Myocyte (in vitro differentiated cells): ENCODE results near the gene RAET1G. TPM values are rescaled to one million over a fixed set of nuclear protein-coding genes. Genes with fewer than 3 reads are reported as not detected.
"Not testable (repeated sequence)": the region's sequence is repeated elsewhere in the genome, so short reads cannot be mapped to it uniquely, and the experiment has no call there.

Experiments
- DNase-seq: peaks from one replicate; pipeline ENCODE4 v3.0.0-alpha.2; 2012; ENCODE audit warnings: low read depth
- total RNA-seq: library from RNA; depleted of rRNA; stranded (reverse); fragments of >200 nt; gene quantifications from 2 replicates; pipeline ENCODE4 v1.2.3, GENCODE V29; 2014

The RAET1G gene
- total RNA-seq, 1 donor from 2014 or later = not detected

- DNase-seq = no peak
Measured at GRCh38 chr6:149935246-149935645, 12.3 kb upstream of the RAET1G start.

GRCh38 chr6:149934249-149935156 is 11.6 kb upstream of the RAET1G start:
- DNase-seq = peak; percentile 80

- DNase-seq = no peak
Measured at GRCh38 chr6:149933461-149933860, 10.5 kb upstream of the RAET1G start.

GRCh38 chr6:149933036-149933435 is 10.1 kb upstream of the RAET1G start:
- DNase-seq = no peak

DNA sequence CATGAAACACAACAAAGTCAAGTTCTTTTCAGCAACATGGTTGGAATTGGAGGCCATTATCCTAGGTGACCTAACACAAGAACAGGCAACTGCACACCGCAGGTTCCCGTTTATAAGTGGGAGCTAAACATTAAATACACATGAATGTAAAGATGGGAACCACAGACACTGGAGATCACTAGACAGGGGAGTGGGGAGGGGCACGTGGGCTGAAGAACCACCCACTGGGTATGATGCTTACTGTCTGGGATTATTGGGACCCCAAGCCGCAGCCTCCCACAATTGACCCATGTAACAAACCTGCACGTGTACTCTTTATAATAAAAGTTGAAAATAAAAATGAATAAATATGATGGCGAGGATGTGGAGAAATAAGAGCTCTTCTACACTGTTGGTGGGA is 8.6 kb upstream of the RAET1G start:
- DNase-seq = no peak

DNA sequence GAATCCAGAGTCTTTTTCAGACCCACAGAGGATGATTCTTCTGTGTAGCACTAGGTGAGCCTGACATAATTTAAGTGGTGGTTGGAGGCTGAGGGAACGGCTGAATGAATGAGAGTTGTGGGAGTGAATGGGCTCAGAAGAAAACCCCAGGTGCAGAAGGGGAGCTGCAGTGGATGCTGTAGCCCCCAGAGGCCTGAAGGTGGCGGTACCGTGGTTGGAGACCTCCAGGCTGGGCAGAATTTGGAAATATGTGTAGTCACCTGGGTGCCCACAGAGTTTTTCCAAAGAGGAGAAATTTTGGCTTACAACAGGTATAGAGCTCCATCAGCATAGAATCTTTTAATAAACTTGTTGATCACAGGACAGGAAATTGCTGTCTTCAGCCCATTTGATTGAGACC is 6.5 kb upstream of the RAET1G start:
- no peak for DNase-seq

DNA sequence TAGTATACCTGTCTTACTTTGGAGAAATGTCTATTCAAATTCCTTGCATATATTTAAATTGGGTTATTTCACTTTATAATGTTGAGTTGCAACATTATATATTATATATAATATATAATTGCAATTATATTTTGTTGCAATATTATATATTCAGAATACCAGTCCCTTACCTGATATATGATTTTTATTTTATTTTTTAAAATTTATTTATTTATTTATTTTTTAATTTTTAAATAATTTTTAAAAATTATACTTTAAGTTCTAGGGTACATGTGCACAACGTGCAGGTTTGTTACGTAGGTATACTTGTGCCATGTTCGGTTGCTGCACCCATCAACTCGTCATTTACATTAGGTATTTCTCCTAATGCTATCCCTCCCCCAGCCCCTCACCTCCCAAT is 4.1 kb upstream of the RAET1G start:
- DNase-seq = not testable (repeated sequence)

DNA sequence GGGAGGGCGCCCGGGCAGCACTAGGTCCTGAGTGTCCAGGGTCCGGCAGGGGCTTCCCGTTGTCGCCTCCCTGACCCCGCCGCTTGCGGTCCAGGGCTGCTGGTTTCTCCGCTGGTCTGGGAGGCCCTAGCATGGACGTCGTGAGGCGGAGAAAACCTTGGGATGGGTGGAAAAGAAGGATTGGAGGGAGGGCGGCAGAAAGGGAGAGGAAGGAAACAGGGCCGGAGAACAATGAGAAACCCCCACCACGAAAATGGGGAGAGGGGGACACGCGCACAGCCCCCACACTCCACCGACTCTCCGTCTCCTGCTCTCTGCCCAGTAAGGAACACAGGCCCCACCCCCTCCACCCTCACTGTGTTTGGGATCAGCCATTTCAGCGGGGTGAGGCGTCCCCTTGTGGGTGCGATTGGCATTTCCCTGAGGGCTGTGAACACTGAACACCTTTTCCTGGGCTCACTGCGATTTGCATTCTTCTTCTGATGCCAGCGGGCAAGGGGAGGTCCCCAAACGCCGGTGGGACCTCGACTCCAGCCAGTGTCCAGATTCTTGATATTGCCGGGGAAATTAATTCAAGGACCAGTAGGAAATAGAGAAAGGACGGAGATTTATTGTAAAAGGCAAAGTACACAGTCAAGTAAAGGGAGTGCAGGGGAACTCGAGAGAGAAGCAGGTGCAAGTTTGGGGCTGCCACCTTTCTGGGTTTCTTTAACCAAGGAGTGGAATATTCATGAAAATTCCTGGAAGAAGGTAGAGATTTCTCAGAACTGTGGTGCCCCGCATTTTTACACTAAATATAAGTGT is 3.3 kb upstream of the RAET1G start:
- DNase-seq = peak; percentile 86

GRCh38 chr6:149925253-149925973 is 2.5 kb upstream of the RAET1G start:
- no peak for DNase-seq

- no peak for DNase-seq
Measured at GRCh38 chr6:149924933-149925252, 2.0 kb upstream of the RAET1G start.

GRCh38 chr6:149924206-149924932 is 1.4 kb upstream of the RAET1G start:
- DNase-seq = no peak

- no peak for DNase-seq
Measured at GRCh38 chr6:149923327-149923986, 536 bp upstream of the RAET1G start.

GRCh38 chr6:149922091-149922490 is 830 bp downstream of the RAET1G start:
- not testable (repeated sequence) for DNase-seq

GRCh38 chr6:149921361-149921760 is 1.6 kb downstream of the RAET1G start:
- no peak for DNase-seq

DNA sequence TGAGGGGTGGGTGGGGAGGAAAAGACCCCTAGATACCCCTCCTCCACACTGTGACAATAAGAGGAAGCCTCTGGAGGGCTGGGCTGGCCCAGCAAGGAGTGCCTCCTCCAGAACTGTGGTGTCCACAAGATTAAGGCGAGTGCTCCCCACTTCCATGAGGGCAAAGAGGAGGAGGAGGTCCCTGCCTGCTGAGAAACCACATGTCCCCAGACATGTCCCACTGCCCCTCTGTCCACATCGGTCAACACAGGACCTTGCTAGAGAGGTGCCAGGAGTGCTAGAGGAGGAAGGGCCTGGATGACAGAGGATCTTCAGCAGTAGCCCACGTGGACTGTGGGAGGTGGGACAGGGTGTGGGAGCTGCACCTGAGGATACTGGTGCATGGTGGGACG is 3.1 kb downstream of the RAET1G start:
- DNase-seq = no peak

- not testable (repeated sequence) for DNase-seq
Measured at GRCh38 chr6:149919126-149919833, 3.6 kb downstream of the RAET1G start.

GRCh38 chr6:149918151-149918905 is 4.6 kb downstream of the RAET1G start:
- no peak for DNase-seq

DNA sequence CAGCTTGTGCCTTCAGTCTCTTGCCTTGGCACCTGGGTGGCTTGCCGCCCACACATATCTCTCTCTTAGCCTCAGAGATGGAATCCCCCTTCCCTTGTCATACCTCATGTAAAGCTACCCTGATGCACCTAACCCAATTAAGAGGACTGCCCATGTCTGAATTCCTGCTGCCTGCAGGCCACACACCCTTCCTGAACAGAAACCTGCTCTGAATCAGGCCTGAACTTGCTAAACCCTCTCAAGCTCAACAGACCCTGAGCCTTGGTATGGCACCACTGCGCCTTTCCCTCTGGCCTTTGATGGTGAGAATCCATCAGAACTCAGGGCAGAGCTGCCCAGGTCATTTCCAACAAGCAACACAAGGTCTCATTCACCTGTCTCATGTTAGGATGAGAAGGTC is 5.2 kb downstream of the RAET1G start:
- DNase-seq = no peak
